ENCODE measurements around the gene CFAP65.

- no peak for TF ChIP-seq CTCF (IDR thresholded peaks at IDR 0.05; ENCODE audit: low read depth, low read length)
- TF ChIP-seq EZH2phosphoT487 (IDR thresholded peaks at IDR 0.05; ENCODE audit: low read depth): no peak
These were observed 46.5 kb upstream of the CFAP65 start for GRCh38 chr2:219087848-219088247.

Measured in OCI-LY3 (cell line).